GM23248 (cell line): ENCODE results near the gene BUB1B.

Source experiments
- EZH2 ChIP-seq: fragments of 200-600 bp; sonication (generic); IDR thresholded peaks from 2 replicates; pipeline ENCODE4 v1.6.1; 2018; ENCODE audit warnings: antibody characterized with exemption, mild to moderate bottlenecking; ENCODE audit not compliant: insufficient read depth, poor library complexity, severe bottlenecking
- EZH2phosphoT487 ChIP-seq: fragments of 200-600 bp; sonication (generic); IDR thresholded peaks from 2 replicates; pipeline ENCODE4 v1.6.1; 2018; ENCODE audit warnings: antibody characterized with exemption, moderate library complexity, mild to moderate bottlenecking, low read depth; ENCODE audit not compliant: insufficient read depth

DNA sequence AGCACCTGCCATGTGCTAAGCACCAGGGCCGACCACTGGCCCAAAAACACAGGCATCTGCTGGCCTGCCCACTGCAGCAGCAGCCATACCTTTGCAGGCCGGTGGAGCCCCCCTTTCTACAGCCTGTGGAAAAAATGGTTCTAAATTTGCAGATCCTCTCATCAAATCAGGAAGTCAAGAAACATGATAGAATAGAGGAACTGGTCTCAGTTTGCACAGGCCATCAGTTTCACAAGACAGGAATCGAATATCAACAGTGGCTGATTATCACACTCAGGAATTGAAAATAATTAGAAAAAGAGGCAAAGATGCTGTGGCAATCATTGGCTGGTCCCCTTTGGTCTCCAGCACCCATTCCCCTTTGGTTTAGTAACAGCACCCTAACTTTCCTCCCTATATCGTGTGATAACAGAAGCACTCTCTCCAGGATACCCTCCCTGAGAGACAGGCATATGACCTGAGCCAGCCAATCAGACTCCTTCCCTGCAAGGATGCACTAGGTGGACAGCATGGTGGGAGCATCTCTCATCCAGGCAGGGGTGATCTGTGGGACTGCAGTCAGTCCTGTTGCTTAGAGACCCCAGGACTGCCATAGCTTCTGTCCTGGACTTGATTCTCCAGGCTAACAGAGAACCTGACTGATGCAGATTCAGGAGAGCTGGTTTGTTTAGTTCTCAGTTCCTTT is 74.5 kb downstream of the BUB1B start:
- TF ChIP-seq EZH2 (no peak), EZH2phosphoT487 (no peak)
